GM19395 (cell line): ENCODE results near the gene CDC26.
A peak's percentile ranks its signal among the peaks of the same experiment; 100 is the strongest.
"Not testable (repeated sequence)": the region's sequence is repeated elsewhere in the genome, so short reads cannot be mapped to it uniquely, and the experiment has no call there.

Source experiments
- ATAC-seq: cut with Tn5 transposase; IDR thresholded peaks from one replicate; pipeline ENCODE4 v1.9.1; 2021; ENCODE audit warnings: mild to moderate bottlenecking, moderate library complexity; ENCODE audit not compliant: unreplicated experiment

CDC26 gene

DNA sequence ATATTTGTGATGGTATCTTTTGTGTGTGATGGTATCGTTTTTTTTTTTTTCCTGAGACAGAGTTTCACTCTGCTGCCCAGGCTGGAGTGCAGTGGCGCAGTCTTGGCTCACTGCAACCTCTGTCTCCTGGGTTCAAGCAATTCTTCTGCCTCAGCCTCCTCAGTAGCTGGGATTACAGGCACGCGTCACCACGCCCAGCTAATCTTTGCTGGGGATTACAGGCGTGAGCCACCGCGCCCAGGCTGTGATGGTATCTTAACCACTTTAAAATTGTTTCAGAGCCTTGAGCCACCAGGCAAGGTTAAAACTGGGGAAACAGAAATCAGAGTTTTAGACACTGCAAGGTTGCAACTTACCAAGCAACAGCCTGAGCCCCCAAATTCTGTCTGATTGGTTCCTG, 20.9 kb upstream of the CDC26 start:
- ATAC-seq = not testable (repeated sequence)

- no peak for ATAC-seq
These were observed 18.0 kb upstream of the CDC26 start for GRCh38 chr9:113293285-113293878.

DNA sequence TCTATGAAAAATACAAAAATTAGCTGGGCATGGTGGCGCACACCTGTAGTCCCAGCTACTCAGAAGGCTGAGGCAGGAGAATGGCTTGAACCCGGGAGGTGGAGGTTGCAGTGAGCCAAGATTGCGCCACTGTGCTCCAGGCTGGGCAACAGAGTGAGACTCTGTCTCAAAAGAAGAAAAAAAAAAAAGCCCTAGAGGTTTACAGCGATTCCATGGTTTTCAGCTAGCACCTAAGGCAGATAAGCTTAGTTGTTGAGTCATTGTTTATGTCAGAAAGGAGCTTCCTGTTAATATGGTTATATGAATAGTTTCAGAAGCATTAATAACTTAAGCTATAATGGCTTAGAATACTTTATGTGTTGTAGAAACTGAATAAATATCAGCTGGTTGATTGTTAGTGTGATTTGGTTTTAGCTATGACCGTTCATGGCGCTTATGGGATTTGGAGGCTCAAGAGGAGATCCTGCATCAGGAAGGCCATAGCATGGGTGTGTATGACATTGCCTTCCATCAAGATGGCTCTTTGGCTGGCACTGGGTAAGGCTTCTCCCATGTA, 14.8 kb upstream of the CDC26 start:
- ATAC-seq = no peak

GRCh38 chr9:113289091-113289490, 13.7 kb upstream of the CDC26 start:
- no peak for ATAC-seq

DNA sequence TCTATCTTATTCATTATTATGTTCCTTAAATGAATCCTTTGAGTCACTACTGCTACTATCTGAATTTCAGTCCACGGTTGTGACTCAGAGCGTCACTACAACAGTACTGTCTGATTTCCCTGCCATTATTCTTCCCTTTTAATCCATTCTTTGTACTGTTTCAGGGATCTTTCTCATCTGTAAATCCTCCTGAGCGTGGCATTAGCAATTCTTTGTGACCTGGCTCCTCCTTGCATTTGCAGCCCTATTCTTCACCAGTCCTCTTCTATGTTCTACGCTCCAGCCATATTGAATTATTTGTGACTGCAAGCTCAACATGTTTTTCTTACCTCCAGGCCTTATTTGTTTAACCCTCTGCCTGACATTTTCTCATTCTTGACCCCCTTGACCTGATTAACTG, 6.0 kb upstream of the CDC26 start:
- ATAC-seq = no peak

DNA sequence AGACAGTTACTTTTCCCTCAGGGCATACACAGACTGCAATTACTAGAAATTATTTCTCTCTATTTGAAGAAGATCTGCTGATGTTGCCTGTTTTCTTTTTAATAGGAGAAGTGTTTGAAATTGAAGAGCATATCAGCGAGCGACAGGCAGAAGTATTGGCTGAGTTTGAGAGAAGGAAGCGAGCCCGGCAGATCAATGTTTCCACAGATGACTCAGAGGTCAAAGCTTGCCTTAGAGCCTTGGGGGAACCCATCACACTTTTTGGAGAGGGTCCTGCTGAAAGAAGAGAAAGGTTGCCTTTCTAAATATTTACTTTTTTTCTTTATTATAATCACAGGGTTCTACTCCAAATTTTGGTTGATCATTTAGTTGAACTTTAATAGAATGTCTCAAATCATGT, 3.5 kb upstream of the CDC26 start:
- ATAC-seq = no peak

DNA sequence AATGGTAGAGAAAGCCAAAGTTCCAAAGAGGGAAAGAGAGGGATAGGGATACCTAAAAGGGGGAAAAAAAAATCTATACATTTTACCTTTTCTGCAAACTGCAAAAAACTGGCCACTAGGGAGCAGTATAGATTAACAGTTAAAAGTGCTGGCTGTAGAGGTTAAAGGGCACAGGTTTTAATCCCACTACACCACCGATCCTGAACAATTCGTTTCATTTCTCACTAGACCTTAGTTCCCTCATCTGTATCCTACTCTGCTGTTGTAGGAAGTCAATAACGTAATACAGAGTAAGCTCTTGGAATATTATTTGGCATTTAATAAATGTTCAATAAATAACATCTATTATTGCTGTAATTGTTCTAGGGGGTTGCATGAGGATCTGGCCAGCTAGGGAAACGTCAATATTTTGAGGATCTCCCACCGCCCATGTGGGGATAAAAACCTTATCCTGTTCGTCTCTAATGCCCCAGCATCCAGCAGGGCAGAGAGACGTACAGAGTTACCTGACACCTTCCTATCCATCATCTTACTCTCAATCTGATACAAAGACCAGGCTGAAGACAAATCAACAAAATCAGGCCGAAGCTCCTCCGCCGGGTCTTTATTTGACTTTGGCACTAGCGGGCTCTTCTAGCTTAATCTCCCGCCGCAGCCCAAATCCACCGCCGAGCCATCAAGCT, 757 bp downstream of the CDC26 start:
- peak; percentile 8 for ATAC-seq

GRCh38 chr9:113269871-113270270, 5.5 kb downstream of the CDC26 start:
- ATAC-seq = no peak

GRCh38 chr9:113269355-113269754, 6.0 kb downstream of the CDC26 start:
- ATAC-seq = no peak

GRCh38 chr9:113267911-113268566, 7.3 kb downstream of the CDC26 start:
- no peak for ATAC-seq

GRCh38 chr9:113266174-113266573, 9.2 kb downstream of the CDC26 start:
- ATAC-seq = no peak

DNA sequence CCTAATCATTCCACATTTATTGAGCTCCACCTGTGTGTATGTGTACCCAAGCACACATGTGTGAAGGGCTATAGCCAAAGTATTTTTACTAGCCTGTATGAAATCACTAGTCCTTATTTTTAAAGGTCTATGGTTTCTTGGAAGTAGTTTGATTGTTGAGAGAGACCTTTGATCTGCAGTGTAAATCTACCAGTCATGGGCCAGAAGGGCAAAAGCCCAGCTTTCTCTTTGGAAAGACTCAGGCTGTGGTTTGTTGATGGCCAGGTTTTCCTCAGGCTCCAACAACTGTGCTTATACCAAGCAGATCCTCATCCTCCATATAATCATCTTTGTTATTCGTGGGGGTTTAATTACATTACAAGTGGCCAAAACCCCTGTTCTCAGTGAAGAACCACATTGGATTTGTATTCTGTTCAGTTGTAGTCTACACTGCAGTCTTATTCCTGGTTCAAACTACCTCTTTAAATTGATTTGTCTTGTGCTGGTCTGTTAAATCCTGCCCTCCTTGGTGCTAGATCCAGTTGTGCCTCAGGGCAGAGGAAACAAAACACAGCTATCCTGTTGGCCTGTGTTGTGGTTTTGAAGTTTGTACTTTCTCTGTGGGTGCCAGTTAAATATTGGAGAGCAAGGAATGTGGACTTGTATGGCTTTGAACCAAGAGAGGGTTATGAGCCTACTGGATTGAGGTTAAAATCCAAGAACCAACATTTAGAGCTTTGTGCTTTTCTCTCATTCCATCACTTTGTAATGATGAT, 13.3 kb downstream of the CDC26 start:
- ATAC-seq = no peak

- no peak for ATAC-seq
These were observed 17.1 kb downstream of the CDC26 start for GRCh38 chr9:113258282-113258681.

DNA sequence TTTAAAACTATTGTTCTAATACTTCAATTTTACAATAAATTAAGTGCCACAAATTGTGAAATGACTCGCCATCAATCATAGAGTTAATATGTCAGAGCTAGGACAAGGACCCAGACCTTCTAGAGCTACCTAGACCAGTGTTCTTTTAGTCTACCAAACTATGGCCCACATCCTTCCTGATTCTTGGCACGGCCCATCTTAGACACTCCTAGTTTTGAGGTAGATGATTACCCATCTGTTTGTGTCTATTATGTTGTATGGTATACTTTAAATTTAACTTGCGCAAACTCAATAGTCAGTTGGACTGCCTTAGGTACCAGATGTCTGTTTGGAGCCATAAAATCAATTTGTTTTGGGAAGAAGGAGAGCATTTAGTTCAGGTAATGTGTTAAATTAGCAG, 17.5 kb downstream of the CDC26 start:
- no peak for ATAC-seq

GRCh38 chr9:113255438-113255837, 19.9 kb downstream of the CDC26 start:
- no peak for ATAC-seq

DNA sequence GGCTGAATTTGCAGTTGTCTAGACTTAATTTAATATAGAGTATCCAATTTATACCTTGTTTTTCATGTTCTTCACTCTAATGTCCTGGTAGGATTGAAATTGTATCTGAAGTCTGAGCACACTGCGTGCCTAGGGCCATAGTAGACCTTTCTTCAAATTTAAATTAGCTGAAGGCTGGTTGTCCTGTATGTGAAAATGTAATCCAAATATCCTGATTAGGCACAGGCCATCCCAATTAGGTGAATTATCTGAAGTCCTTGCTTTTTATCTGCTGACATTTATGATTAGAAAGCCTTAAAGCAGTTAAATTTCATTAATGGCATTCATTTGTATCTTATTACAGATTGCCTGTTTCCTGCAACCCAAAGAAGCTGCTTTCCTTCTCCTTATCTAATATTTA, 20.4 kb downstream of the CDC26 start:
- ATAC-seq = no peak

DNA sequence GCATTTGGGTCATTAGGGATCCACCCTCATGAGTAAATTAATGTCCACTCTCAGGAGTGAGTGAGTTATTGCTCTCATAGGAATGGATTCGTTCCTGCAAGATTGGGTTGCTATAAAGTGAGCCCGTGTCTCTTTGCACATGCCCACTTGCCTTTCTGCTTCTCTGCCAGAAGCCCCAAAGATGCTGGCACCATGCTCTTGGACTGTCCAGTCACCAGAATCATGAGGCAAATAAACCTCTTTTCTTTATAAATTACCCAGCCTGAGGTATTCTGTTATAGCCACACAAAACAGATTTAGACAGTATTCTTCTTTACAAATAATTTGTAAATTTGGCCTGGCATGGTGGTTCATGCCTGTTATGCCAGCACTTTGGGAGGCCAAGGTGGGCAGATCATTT, 24.6 kb downstream of the CDC26 start:
- ATAC-seq = no peak

- ATAC-seq = not testable (repeated sequence)
These were observed 25.7 kb downstream of the CDC26 start for GRCh38 chr9:113249661-113250060.

DNA sequence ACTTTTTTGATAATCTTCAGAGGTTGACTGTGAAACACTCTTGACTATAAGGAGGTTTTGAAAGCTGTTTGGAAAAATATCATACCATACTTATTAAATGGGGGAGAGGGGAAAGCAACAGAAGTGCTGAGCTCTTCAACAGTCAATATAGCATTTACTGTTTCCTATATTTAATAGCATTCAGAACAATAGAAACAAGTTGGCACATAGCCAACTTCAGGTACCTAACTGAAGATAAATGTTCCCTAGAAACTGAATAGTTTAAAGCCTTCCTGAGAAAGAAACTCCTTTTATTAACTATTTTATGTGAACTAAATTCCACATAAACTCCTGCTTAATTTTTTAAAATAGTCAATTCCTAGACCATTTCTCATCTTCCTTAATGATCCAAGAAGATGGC, 27.7 kb downstream of the CDC26 start:
- ATAC-seq = no peak

DNA sequence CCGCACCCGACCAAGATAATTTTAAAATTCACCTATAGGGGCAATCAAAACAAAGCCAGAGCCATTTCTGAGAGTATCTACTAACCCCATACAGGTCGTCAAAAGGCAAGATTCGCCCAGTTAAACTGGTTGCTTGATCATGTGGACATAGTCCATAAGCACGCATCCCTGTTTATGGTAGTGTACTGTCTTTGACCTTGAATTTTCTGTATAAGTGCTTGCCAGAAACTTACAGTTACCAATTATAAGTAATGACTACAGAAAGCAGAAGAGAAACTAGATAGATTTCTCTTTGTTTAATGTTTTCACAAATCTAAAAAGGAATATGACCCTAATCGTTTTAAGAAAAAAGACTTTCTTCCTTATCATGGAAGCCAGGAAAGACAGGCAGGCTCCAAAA, 28.4 kb downstream of the CDC26 start:
- ATAC-seq = no peak

- ATAC-seq = no peak
These were observed 29.5 kb downstream of the CDC26 start for GRCh38 chr9:113245894-113246293.
